ENCODE measurements around the gene HOXB13. TPM values are rescaled to one million over a fixed set of nuclear protein-coding genes. Genes with fewer than 3 reads are reported as not detected.

Gene HOXB13
- total and polyA plus RNA-seq, 2 experiments from 2014 or later = not detected

- TF ChIP-seq, protein P1, sequence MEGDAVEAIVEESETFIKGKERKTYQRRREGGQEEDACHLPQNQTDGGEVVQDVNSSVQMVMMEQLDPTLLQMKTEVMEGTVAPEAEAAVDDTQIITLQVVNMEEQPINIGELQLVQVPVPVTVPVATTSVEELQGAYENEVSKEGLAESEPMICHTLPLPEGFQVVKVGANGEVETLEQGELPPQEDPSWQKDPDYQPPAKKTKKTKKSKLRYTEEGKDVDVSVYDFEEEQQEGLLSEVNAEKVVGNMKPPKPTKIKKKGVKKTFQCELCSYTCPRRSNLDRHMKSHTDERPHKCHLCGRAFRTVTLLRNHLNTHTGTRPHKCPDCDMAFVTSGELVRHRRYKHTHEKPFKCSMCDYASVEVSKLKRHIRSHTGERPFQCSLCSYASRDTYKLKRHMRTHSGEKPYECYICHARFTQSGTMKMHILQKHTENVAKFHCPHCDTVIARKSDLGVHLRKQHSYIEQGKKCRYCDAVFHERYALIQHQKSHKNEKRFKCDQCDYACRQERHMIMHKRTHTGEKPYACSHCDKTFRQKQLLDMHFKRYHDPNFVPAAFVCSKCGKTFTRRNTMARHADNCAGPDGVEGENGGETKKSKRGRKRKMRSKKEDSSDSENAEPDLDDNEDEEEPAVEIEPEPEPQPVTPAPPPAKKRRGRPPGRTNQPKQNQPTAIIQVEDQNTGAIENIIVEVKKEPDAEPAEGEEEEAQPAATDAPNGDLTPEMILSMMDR (IDR thresholded peaks at IDR 0.05; ENCODE audit: low read depth, low read length) = no peak
- no peak for DNase-seq (ENCODE audit: low read depth in 1 of 2, low spot score in 1 of 2)
- Histone ChIP-seq H3K36me3 (no peaks in the 10 kb centered on the region), H3K4me3 (no peak overlapping the region), H3K9me3 (ENCODE audit: low read depth) (no peaks in the 10 kb centered on the region), H3K27ac (no peak overlapping the region), H3K27me3 (peaks cover 100% of the 10 kb centered on the region), H3K4me1 (ENCODE audit: low read depth) (no peaks in the 10 kb centered on the region)
These were observed 23.3 kb upstream of the HOXB13 start for GRCh38 chr17:48751733-48752398.

- Histone ChIP-seq H3K4me3 (no peak overlapping the region), H3K27ac (no peak overlapping the region), H3K9me3 (ENCODE audit: low read depth) (no peaks in the 10 kb centered on the region), H3K36me3 (no peaks in the 10 kb centered on the region), H3K27me3 (peaks cover 100% of the 10 kb centered on the region), H3K4me1 (ENCODE audit: low read depth) (no peaks in the 10 kb centered on the region)
- TF ChIP-seq, protein P1 (IDR thresholded peaks at IDR 0.05; ENCODE audit: low read depth, low read length) = no peak
- no peak for DNase-seq (ENCODE audit: low read depth in 1 of 2, low spot score in 1 of 2)
These were observed 22.6 kb upstream of the HOXB13 start for GRCh38 chr17:48751172-48751571.

DNA sequence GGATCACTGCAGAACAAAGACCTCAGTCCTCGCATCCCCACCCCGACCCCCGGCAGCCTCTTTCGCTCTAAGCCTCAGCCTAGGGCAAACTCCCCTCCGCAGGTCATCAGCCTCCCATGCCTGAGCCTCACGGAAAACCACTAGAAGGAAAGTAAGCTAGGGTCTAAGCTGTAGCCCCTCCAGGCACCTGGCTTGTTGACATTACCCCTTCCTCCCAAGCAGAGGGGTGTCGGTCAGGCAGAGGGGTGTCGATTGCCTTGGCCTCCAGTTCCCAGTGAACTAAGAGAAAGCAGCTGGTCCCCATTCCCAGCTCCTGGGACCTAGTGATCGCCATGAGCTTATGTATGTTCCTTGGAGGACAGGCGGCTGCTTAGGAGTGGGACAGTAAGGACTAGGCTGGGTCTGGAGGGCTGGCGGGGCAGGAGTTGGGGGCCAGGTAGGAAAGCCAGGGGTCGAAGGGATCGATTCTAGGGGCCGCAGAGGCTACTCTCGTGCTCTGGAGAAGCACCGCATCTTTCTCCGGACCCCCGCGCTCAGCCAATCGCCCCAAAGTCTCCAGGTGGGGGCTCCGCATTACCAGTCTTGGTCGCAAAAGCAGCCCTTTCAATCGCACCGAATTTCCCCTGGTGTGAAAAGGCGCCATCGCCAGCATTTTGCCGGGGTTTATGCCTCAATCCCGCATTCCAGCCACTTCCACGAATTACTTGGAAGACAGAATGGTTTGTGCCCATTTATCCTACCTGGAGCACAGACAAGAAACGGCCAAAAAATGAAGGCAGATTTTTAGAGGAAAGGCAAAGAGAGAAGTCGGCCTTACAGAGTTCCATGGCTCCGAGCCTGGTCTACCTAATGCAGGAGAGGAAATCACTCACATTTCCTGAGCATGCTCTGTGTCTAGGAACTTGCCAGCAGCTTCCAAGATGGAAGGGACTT lies 21.3 kb upstream of the HOXB13 start:
- peaks cover 100% of the 10 kb centered on the region for H3K27me3 ChIP-seq
- TF ChIP-seq, protein P1 (IDR thresholded peaks at IDR 0.05; ENCODE audit: low read depth, low read length) = no peak
- no peak overlapping the region for H3K27ac ChIP-seq
- DNase-seq (ENCODE audit: low read depth in 1 of 2, low spot score in 1 of 2) = no peak
- H3K9me3 ChIP-seq (ENCODE audit: low read depth) = no peaks in the 10 kb centered on the region
- no peaks in the 10 kb centered on the region for H3K36me3 ChIP-seq
- H3K4me3 ChIP-seq = no peak overlapping the region
- H3K4me1 ChIP-seq (ENCODE audit: low read depth) = no peaks in the 10 kb centered on the region

DNA sequence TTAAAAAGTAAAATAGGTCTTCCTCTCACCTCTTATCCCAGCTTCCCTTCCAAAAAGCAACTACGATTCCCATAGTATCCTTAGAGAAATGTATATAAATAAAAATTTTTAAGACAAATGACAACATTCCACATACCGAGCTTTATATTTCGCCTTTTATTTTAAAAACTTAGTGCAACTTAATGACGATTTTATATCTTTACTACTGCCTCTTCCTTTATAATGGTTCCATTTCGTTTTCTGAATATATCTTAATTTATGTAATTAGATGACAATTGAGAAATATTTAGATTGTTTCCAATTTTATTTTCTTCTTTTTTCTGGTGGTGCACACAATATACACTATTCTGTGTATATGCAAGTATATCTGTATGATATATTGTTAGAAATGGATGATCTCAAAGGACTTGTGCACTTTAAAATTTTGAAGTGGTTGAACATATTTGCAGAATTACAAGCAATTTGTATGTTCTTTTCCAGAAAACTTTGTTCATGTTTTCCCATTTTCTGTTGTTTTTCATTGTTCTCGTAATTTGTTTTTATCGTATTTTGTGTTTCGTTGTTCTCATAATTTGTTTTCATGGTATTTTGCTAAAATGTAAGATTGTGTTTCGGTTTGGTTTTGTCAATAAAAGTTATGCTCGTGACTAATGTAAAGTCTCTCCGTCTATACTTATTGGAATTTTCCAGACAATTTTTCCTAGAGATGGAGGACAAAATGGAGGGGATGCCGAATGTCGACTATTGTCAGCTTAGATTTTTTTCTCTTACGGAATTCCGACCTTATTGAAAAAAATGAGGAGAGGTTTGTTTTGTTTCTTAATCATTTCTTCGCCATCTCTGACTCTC lies 20.4 kb upstream of the HOXB13 start:
- Histone ChIP-seq H3K9me3 (ENCODE audit: low read depth) (no peaks in the 10 kb centered on the region), H3K27ac (no peak overlapping the region), H3K27me3 (peaks cover 100% of the 10 kb centered on the region), H3K4me3 (no peak overlapping the region), H3K36me3 (no peaks in the 10 kb centered on the region), H3K4me1 (ENCODE audit: low read depth) (no peaks in the 10 kb centered on the region)
- no peak for DNase-seq (ENCODE audit: low read depth in 1 of 2, low spot score in 1 of 2)
- TF ChIP-seq, protein P1 (IDR thresholded peaks at IDR 0.05; ENCODE audit: low read depth, low read length) = no peak
